Testis (tissue), 2 donors: ENCODE data around the gene CACNG4.

ENCODE experiments used
- CTCF ChIP-seq, 3 experiments: fragments of 450-650 bp in 2 of 3; fragments of 200-600 bp in 1 of 3; sonication (generic) in 1 of 3; IDR thresholded peaks; one replicate each; pipeline ENCODE4 v1.5.1; 2016 to 2019; ENCODE audit warnings: antibody characterized with exemption in 3 of 3, mild to moderate bottlenecking in 2 of 3, moderate library complexity in 1 of 3
- POLR2A ChIP-seq: fragments of 450-650 bp; IDR thresholded peaks from one replicate; pipeline ENCODE4 v1.6.1; 2017; ENCODE audit warnings: antibody characterized with exemption, mild to moderate bottlenecking, moderate library complexity

- TF ChIP-seq POLR2A (no peak), CTCF (IDR thresholded peaks at IDR 0.05) (no peak)
These were observed 31.4 kb downstream of the CACNG4 start for GRCh38 chr17:66995944-66996343.
